HG02623 (cell line): ENCODE results near the gene KRTCAP2.
A peak's percentile ranks its signal among the peaks of the same experiment; 100 is the strongest.

Source experiments
- ATAC-seq: cut with Tn5 transposase; IDR thresholded peaks from one replicate; pipeline ENCODE4 v1.9.1; 2021; ENCODE audit warnings: moderate library complexity; ENCODE audit not compliant: unreplicated experiment

The KRTCAP2 gene

GRCh38 chr1:155184835-155185782, 12.0 kb upstream of the KRTCAP2 start:
- ATAC-seq = peak; percentile 68

GRCh38 chr1:155184351-155184811, 11.3 kb upstream of the KRTCAP2 start:
- ATAC-seq = no peak

- no peak for ATAC-seq
Observed at GRCh38 chr1:155183775-155184221, 10.7 kb upstream of the KRTCAP2 start.

- ATAC-seq = no peak
Observed at GRCh38 chr1:155182052-155182550, 9.0 kb upstream of the KRTCAP2 start.

- no peak for ATAC-seq
Observed at GRCh38 chr1:155181371-155182051, 8.4 kb upstream of the KRTCAP2 start.

- ATAC-seq = no peak
Observed at GRCh38 chr1:155179112-155180031, 6.3 kb upstream of the KRTCAP2 start.

- ATAC-seq = no peak
Observed at GRCh38 chr1:155178441-155179111, 5.5 kb upstream of the KRTCAP2 start.

GRCh38 chr1:155177918-155178281, 4.8 kb upstream of the KRTCAP2 start:
- ATAC-seq = no peak

- ATAC-seq = no peak
Observed at GRCh38 chr1:155177192-155177917, 4.3 kb upstream of the KRTCAP2 start.

- ATAC-seq = no peak
Observed at GRCh38 chr1:155176544-155177071, 3.5 kb upstream of the KRTCAP2 start.

GRCh38 chr1:155175927-155176371, 2.8 kb upstream of the KRTCAP2 start:
- ATAC-seq = no peak

- ATAC-seq = no peak
Observed at GRCh38 chr1:155175281-155175926, 2.3 kb upstream of the KRTCAP2 start.

GRCh38 chr1:155174324-155175280, 1.5 kb upstream of the KRTCAP2 start:
- no peak for ATAC-seq

- peak; percentile 3 for ATAC-seq
Observed at GRCh38 chr1:155173478-155174323, 597 bp upstream of the KRTCAP2 start, which contains the start of gene TRIM46. Gene TRIM46 (plus strand): TSS chr1:155173849. CDS start chr1:155173967, 118 bp downstream.

GRCh38 chr1:155171836-155172731, 1.0 kb downstream of the KRTCAP2 start:
- ATAC-seq = no peak
